ENCODE results near the gene PRKAR1B. TPM values are rescaled to one million over a fixed set of nuclear protein-coding genes. Genes with fewer than 3 reads are reported as not detected.

PRKAR1B gene
- total RNA-seq, 1 donor from 2014 or later, result 14.7 TPM

- H3K4me1 ChIP-seq (ENCODE audit: insufficient read depth, low read length), result no peaks in the 10 kb centered on the region
- peaks cover 56% of the 10 kb centered on the region for H3K79me2 ChIP-seq (ENCODE audit: insufficient read depth, low read length)
- Mint-ChIP-seq H3K36me3 (ENCODE audit: low read depth, unreplicated experiment) (peaks cover 22% of the 10 kb centered on the region), H3K9me3 (ENCODE audit: unreplicated experiment) (no peaks in the 10 kb centered on the region), H3K27ac (ENCODE audit: unreplicated experiment) (no peak overlapping the region), H3K4me3 (ENCODE audit: unreplicated experiment) (peak overlapping the region; percentile 27), H3K4me1 (ENCODE audit: low read depth, unreplicated experiment) (peaks cover 3% of the 10 kb centered on the region), H3K27me3 (ENCODE audit: low read depth, unreplicated experiment) (no peaks in the 10 kb centered on the region)
- H2AFZ ChIP-seq (ENCODE audit: low read depth, low read length), result no peak overlapping the region
- FAIRE-seq, result no peak
- no peaks in the 10 kb centered on the region for H3K27me3 ChIP-seq (ENCODE audit: insufficient read depth, low read length)
- peaks cover 8% of the 10 kb centered on the region for H3K36me3 ChIP-seq (ENCODE audit: insufficient read depth, low read length)
- H3K9ac ChIP-seq (ENCODE audit: low read length), result no peak overlapping the region
- no peak overlapping the region for H3K4me3 ChIP-seq (ENCODE audit: insufficient read depth, low read depth, low read length)
- DNase-seq (ENCODE audit: low read depth), result no peak
- no peak overlapping the region for H3K4me2 ChIP-seq (ENCODE audit: low read length)
- H3K9me3 ChIP-seq (ENCODE audit: insufficient read depth, low read depth, low read length), result no peaks in the 10 kb centered on the region
- no peak overlapping the region for H3K27ac ChIP-seq (ENCODE audit: low read depth, low read length)
- peaks cover 87% of the 10 kb centered on the region for H4K20me1 ChIP-seq (ENCODE audit: insufficient read depth, low read length)
- no peak for TF ChIP-seq CTCF (IDR thresholded peaks at IDR 0.05; ENCODE audit: insufficient read depth, low read depth, low read length)
- TF ChIP-seq EZH2 (IDR thresholded peaks at IDR 0.05; ENCODE audit: insufficient read depth, low read length), result no peak
Observed at GRCh38 chr7:505171-505570, 221.9 kb downstream of the PRKAR1B start.

GRCh38 chr7:504221-505111 lies 222.6 kb downstream of the PRKAR1B start:
- Mint-ChIP-seq H3K4me1 (ENCODE audit: low read depth, unreplicated experiment) (peaks cover 3% of the 10 kb centered on the region), H3K9me3 (ENCODE audit: unreplicated experiment) (no peaks in the 10 kb centered on the region), H3K27ac (ENCODE audit: unreplicated experiment) (peak overlapping the region; percentile 53), H3K4me3 (ENCODE audit: unreplicated experiment) (no peak overlapping the region), H3K27me3 (ENCODE audit: low read depth, unreplicated experiment) (no peaks in the 10 kb centered on the region), H3K36me3 (ENCODE audit: low read depth, unreplicated experiment) (peaks cover 26% of the 10 kb centered on the region)
- Histone ChIP-seq H4K20me1 (ENCODE audit: insufficient read depth, low read length) (peaks cover 91% of the 10 kb centered on the region), H3K4me3 (ENCODE audit: insufficient read depth, low read depth, low read length) (no peak overlapping the region), H3K4me2 (ENCODE audit: low read length) (no peak overlapping the region), H3K9ac (ENCODE audit: low read length) (no peak overlapping the region), H3K9me3 (ENCODE audit: insufficient read depth, low read depth, low read length) (no peaks in the 10 kb centered on the region), H3K4me1 (ENCODE audit: insufficient read depth, low read length) (no peaks in the 10 kb centered on the region), H3K27ac (ENCODE audit: low read depth, low read length) (no peak overlapping the region), H3K36me3 (ENCODE audit: insufficient read depth, low read length) (peaks cover 13% of the 10 kb centered on the region), H3K27me3 (ENCODE audit: insufficient read depth, low read length) (no peaks in the 10 kb centered on the region), H2AFZ (ENCODE audit: low read depth, low read length) (no peak overlapping the region), H3K79me2 (ENCODE audit: insufficient read depth, low read length) (peaks cover 55% of the 10 kb centered on the region)
- no peak for DNase-seq (ENCODE audit: low read depth)
- TF ChIP-seq CTCF (IDR thresholded peaks at IDR 0.05; ENCODE audit: insufficient read depth, low read depth, low read length), result no peak
- TF ChIP-seq EZH2 (IDR thresholded peaks at IDR 0.05; ENCODE audit: insufficient read depth, low read length), result no peak
- FAIRE-seq, result no peak

All from astrocyte (in vitro differentiated cells and primary cell).